DND-41 (cell line): ENCODE data around the gene ZBTB12.

Experiments
- EZH2 ChIP-seq: IDR thresholded peaks from 3 replicates; pipeline ENCODE4 v1.6.1; 2012; ENCODE audit warnings: borderline replicate concordance, low read depth, mild to moderate bottlenecking, moderate library complexity, low read length, inconsistent platforms; ENCODE audit not compliant: severe bottlenecking
- TF ChIP-seq, protein P1 (sequence below): IDR thresholded peaks from 2 replicates; pipeline ENCODE4 v1.5.1; 2012; ENCODE audit warnings: borderline replicate concordance, low read length, moderate library complexity, mild to moderate bottlenecking; ENCODE audit not compliant: poor library complexity, severe bottlenecking; ENCODE audit errors: extremely low read depth

DNA sequence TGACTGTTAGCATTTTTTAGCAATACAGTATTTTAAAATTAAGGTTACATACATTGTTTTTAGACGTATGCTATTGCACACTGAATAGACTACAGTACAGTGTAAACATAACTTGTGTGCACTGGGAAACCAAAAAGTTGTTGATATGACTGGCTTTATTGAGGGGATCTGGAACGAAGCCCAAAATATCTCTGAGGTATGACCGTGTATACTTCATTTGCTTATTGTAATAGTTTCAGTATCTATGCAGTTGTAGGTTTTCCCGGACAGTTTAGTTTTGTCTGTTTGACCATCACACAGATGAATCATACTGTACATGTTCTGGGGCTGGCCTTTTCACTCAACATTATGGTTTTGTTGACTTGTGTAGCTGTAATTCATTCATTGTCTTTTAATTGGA is 6.9 kb upstream of the ZBTB12 start:
- TF ChIP-seq, protein P1, sequence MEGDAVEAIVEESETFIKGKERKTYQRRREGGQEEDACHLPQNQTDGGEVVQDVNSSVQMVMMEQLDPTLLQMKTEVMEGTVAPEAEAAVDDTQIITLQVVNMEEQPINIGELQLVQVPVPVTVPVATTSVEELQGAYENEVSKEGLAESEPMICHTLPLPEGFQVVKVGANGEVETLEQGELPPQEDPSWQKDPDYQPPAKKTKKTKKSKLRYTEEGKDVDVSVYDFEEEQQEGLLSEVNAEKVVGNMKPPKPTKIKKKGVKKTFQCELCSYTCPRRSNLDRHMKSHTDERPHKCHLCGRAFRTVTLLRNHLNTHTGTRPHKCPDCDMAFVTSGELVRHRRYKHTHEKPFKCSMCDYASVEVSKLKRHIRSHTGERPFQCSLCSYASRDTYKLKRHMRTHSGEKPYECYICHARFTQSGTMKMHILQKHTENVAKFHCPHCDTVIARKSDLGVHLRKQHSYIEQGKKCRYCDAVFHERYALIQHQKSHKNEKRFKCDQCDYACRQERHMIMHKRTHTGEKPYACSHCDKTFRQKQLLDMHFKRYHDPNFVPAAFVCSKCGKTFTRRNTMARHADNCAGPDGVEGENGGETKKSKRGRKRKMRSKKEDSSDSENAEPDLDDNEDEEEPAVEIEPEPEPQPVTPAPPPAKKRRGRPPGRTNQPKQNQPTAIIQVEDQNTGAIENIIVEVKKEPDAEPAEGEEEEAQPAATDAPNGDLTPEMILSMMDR: no peak
- TF ChIP-seq EZH2: no peak
